Stimulated activated CD4-positive, alpha-beta T cell treated with anti-CD3 and anti-CD28 coated beads, Interleukin-1b, Interleukin-23, amount 100 ng/mL, for 4 hours (primary cell): ENCODE measurements around the gene PTH2.
A peak's percentile ranks its signal among the peaks of the same experiment; 100 is the strongest.

Experiments used
- DNase-seq, 2 donors: peaks; one replicate each; pipeline ENCODE4 v3.0.0-alpha.2; 2020; ENCODE audit warnings: low read depth in 2 of 2

Gene PTH2

GRCh38 chr19:49430678-49431329 lies 7.6 kb upstream of the PTH2 start:
- DNase-seq = no peak

- no peak for DNase-seq
Observed at GRCh38 chr19:49430172-49430677, 7.0 kb upstream of the PTH2 start.

- no peak for DNase-seq
Observed at GRCh38 chr19:49428547-49429451, 5.6 kb upstream of the PTH2 start.

- no peak for DNase-seq
Observed at GRCh38 chr19:49427855-49428546, 4.8 kb upstream of the PTH2 start.

- no peak for DNase-seq
Observed at GRCh38 chr19:49427339-49427738, 4.1 kb upstream of the PTH2 start.

- DNase-seq = no peak
Observed at GRCh38 chr19:49425922-49426592, 2.8 kb upstream of the PTH2 start.

- no peak for DNase-seq
Observed at GRCh38 chr19:49425178-49425577, 1.9 kb upstream of the PTH2 start, which contains the start of gene GFY. TSS of gene GFY (plus strand) at chr19:49425388. CDS start at chr19:49426431, 1,043 bp downstream.

- no peak for DNase-seq
Observed at GRCh38 chr19:49423985-49424303, 703 bp upstream of the PTH2 start.

- no peak for DNase-seq
Observed at GRCh38 chr19:49422407-49423070, 702 bp downstream of the PTH2 start.

- DNase-seq = no peak
Observed at GRCh38 chr19:49421878-49422202, 1.4 kb downstream of the PTH2 start.

- peak in 1 of 2 donors; percentile 23 for DNase-seq
Observed at GRCh38 chr19:49421039-49421877, 2.0 kb downstream of the PTH2 start.

- no peak for DNase-seq
Observed at GRCh38 chr19:49420227-49420626, 3.0 kb downstream of the PTH2 start.

- DNase-seq = no peak
Observed at GRCh38 chr19:49419173-49419572, 4.1 kb downstream of the PTH2 start.

- DNase-seq = no peak
Observed at GRCh38 chr19:49418511-49418910, 4.7 kb downstream of the PTH2 start.

GRCh38 chr19:49417088-49417487 lies 6.2 kb downstream of the PTH2 start:
- no peak for DNase-seq

GRCh38 chr19:49415810-49416200 lies 7.4 kb downstream of the PTH2 start:
- DNase-seq = no peak

- DNase-seq = no peak
Observed at GRCh38 chr19:49415102-49415809, 8.0 kb downstream of the PTH2 start.

- DNase-seq = no peak
Observed at GRCh38 chr19:49414256-49414655, 9.0 kb downstream of the PTH2 start.

GRCh38 chr19:49413348-49413747 lies 9.9 kb downstream of the PTH2 start:
- no peak for DNase-seq
